ENCODE results near the gene AKAP5.

The AKAP5 gene

GRCh38 chr14:64465191-64465822, at the start of gene AKAP5:
Gene AKAP5, plus strand, starts transcription at chr14:64465499. Its CDS starts 2,896 bp downstream, at chr14:64468395.
- peak; percentile 57 for DNase-seq (ENCODE audit: low read depth)

- DNase-seq (ENCODE audit: low read depth), result no peak
These were observed 48.9 kb upstream of the AKAP5 start for GRCh38 chr14:64416348-64416932.

GRCh38 chr14:64417055-64417770, 48.1 kb upstream of the AKAP5 start:
- DNase-seq (ENCODE audit: low read depth), result no peak

GRCh38 chr14:64417771-64418125, 47.6 kb upstream of the AKAP5 start:
- no peak for DNase-seq (ENCODE audit: low read depth)

GRCh38 chr14:64419003-64419402, 46.3 kb upstream of the AKAP5 start:
- no peak for DNase-seq (ENCODE audit: low read depth)

- DNase-seq (ENCODE audit: low read depth), result no peak
These were observed 44.1 kb upstream of the AKAP5 start for GRCh38 chr14:64421166-64421565.

GRCh38 chr14:64422005-64422404, 43.3 kb upstream of the AKAP5 start:
- DNase-seq (ENCODE audit: low read depth), result no peak

GRCh38 chr14:64422756-64423155, 42.5 kb upstream of the AKAP5 start:
- DNase-seq (ENCODE audit: low read depth), result no peak

- DNase-seq (ENCODE audit: low read depth), result no peak
These were observed 41.3 kb upstream of the AKAP5 start for GRCh38 chr14:64423987-64424386.

GRCh38 chr14:64434528-64434927, 30.8 kb upstream of the AKAP5 start:
- DNase-seq (ENCODE audit: low read depth), result no peak

GRCh38 chr14:64438181-64438841, 27.0 kb upstream of the AKAP5 start:
- DNase-seq (ENCODE audit: low read depth), result no peak

GRCh38 chr14:64439141-64439540, 26.2 kb upstream of the AKAP5 start:
- DNase-seq (ENCODE audit: low read depth), result no peak

- DNase-seq (ENCODE audit: low read depth), result no peak
These were observed 24.8 kb upstream of the AKAP5 start for GRCh38 chr14:64440494-64440893.

- DNase-seq (ENCODE audit: low read depth), result no peak
These were observed 22.9 kb upstream of the AKAP5 start for GRCh38 chr14:64442300-64442988.

GRCh38 chr14:64444140-64444539, 21.2 kb upstream of the AKAP5 start:
- DNase-seq (ENCODE audit: low read depth), result no peak

- DNase-seq (ENCODE audit: low read depth), result peak; percentile 32
These were observed 20.1 kb upstream of the AKAP5 start for GRCh38 chr14:64444984-64445845.

GRCh38 chr14:64447876-64448670, 17.2 kb upstream of the AKAP5 start:
- DNase-seq (ENCODE audit: low read depth), result no peak

- no peak for DNase-seq (ENCODE audit: low read depth)
These were observed 15.0 kb upstream of the AKAP5 start for GRCh38 chr14:64450255-64450654.

- DNase-seq (ENCODE audit: low read depth), result no peak
These were observed 10.6 kb upstream of the AKAP5 start for GRCh38 chr14:64454671-64455070.

GRCh38 chr14:64459405-64460136, 5.7 kb upstream of the AKAP5 start:
- no peak for DNase-seq (ENCODE audit: low read depth)
